HG03103 (cell line): ENCODE data around the gene VANGL1.

ENCODE experiments used
- ATAC-seq: cut with Tn5 transposase; IDR thresholded peaks from one replicate; pipeline ENCODE4 v1.9.1; 2021; ENCODE audit warnings: low read depth; ENCODE audit not compliant: unreplicated experiment

Gene VANGL1

GRCh38 chr1:115728341-115728740, 86.6 kb downstream of the VANGL1 start:
- no peak for ATAC-seq

- peak; percentile 96 for ATAC-seq
Measured at GRCh38 chr1:115729756-115730155, 88.0 kb downstream of the VANGL1 start.

- no peak for ATAC-seq
Measured at GRCh38 chr1:115732316-115732715, 90.5 kb downstream of the VANGL1 start.

- no peak for ATAC-seq
Measured at GRCh38 chr1:115740811-115741210, 99.0 kb downstream of the VANGL1 start.

- no peak for ATAC-seq
Measured at GRCh38 chr1:115744646-115745275, 103.0 kb downstream of the VANGL1 start.

GRCh38 chr1:115746021-115746690, 104.4 kb downstream of the VANGL1 start:
- ATAC-seq = no peak
